Upper lobe of left lung (tissue), 6 donors: ENCODE results near the gene LAMA5. TPM values are rescaled to one million over a fixed set of nuclear protein-coding genes. Genes with fewer than 3 reads are reported as not detected.

Experiments used
- ATAC-seq, 2 donors: fragments of 200-7000 bp; cut with Tn5 transposase; one replicate each; pipeline ENCODE4 v1.9.1; 2022; ENCODE audit warnings: mild to moderate bottlenecking in 2 of 2, moderate library complexity in 2 of 2; ENCODE audit not compliant: low FRiP score in 2 of 2
- DNase-seq, 2 donors: peaks; one replicate each; pipeline ENCODE4 v3.0.0-alpha.2; 2019 to 2020
- H3K27ac ChIP-seq, 4 donors: fragments of 200-600 bp; sonication (generic); one replicate each; pipeline ENCODE4 v1.5.1; 2016 to 2019
- H3K27me3 ChIP-seq, 4 donors: fragments of 200-600 bp; sonication (generic); one replicate each; pipeline ENCODE4 v1.5.1; 2017 to 2019
- H3K36me3 ChIP-seq, 4 donors: fragments of 200-600 bp; sonication (generic); one replicate each; pipeline ENCODE4 v1.5.1; 2016 to 2019
- H3K4me1 ChIP-seq, 4 donors: fragments of 200-600 bp; sonication (generic); one replicate each; pipeline ENCODE4 v1.5.1; 2018 to 2019
- H3K4me3 ChIP-seq, 4 donors: fragments of 200-600 bp; sonication (generic); one replicate each; pipeline ENCODE4 v1.5.1; 2017 to 2019; ENCODE audit warnings: mild to moderate bottlenecking in 2 of 4, moderate library complexity in 1 of 4
- H3K9me3 ChIP-seq, 4 donors: fragments of 200-600 bp; sonication (generic); one replicate each; pipeline ENCODE4 v1.5.1; 2018 to 2019
- CTCF ChIP-seq, 6 experiments: fragments of 450-650 bp in 4 of 6; fragments of 200-600 bp in 2 of 6; sonication (generic) in 2 of 6; IDR thresholded peaks; one replicate each; pipeline ENCODE4 v1.5.1; 2016 to 2019; ENCODE audit warnings: antibody characterized with exemption in 6 of 6
- EP300 ChIP-seq, 4 donors: sonication (generic); formaldehyde crosslinking; IDR thresholded peaks; one replicate each; pipeline ENCODE4 v1.5.1; 2017; ENCODE audit warnings: antibody characterized with exemption in 4 of 4, control low read depth in 2 of 4
- POLR2A ChIP-seq, 4 donors: fragments of 450-650 bp; IDR thresholded peaks; one replicate each; pipeline ENCODE4 v1.5.1; 2016 to 2017; ENCODE audit warnings: antibody characterized with exemption in 4 of 4, mild to moderate bottlenecking in 2 of 4
- POLR2AphosphoS5 ChIP-seq, 2 donors: sonication (generic); formaldehyde crosslinking; IDR thresholded peaks; one replicate each; pipeline ENCODE4 v1.5.1; 2017; ENCODE audit warnings: antibody characterized with exemption in 2 of 2
- whole genome bisulfite sequencing, 2 donors: methylation state at CpG; one replicate each; pipeline ENCODE4 v1.1.5; 2017 to 2018; 5-methylcytosine and 5-hydroxymethylcytosine counted together
- total RNA-seq, 6 donors: library from RNA; depleted of rRNA in 4 of 6; stranded (reverse); fragments of >200 nt in 4 of 6; gene quantifications; one replicate each; pipeline versions ENCODE4 v1.1.0 to v1.2.1, GENCODE V29; 2016 to 2021
- donor health status: DM: no; HTN: no; CAD: no; lungs with moderate emphysema.
- donor health status: DM: no; HTN: yes; CAD: no; lungs with severe emphysema.

LAMA5 gene
- total RNA-seq, 6 donors from 2014 or later = 176 to 1,019 (median 307) TPM

- 30 to 60% methylated on average over 6 to 25 of the region's 28 CpGs for WGBS, 2 donors
- H3K9me3 ChIP-seq = no peaks in the 10 kb centered on the region
- DNase-seq (peak in 1 of 2 donors; percentile 77), ATAC-seq (peak in 1 of 2 donors; percentile 2)
- peaks cover 0 to 29% (median 2%) of the 10 kb centered on the region in 4 donors for H3K27me3 ChIP-seq
- peak overlapping the region; percentile 57 to 98 (median 92) for H3K27ac ChIP-seq
- H3K4me3 ChIP-seq = peak overlapping the region in 2 of 4 donors; percentile 61 to 89
- H3K36me3 ChIP-seq = no peaks in the 10 kb centered on the region
- no peak for TF ChIP-seq POLR2AphosphoS5 (IDR thresholded peaks at IDR 0.05)
- peak in 4 of 6 experiments; percentile 26 to 59 (median 40) for TF ChIP-seq CTCF (IDR thresholded peaks at IDR 0.05)
- H3K4me1 ChIP-seq = peaks cover 46 to 76% (median 65%) of the 10 kb centered on the region in 4 donors
Observed at GRCh38 chr20:62368976-62369814, 2.1 kb upstream of the LAMA5 start.

GRCh38 chr20:62368392-62368975 lies 1.4 kb upstream of the LAMA5 start:
- ATAC-seq = no peak

DNA sequence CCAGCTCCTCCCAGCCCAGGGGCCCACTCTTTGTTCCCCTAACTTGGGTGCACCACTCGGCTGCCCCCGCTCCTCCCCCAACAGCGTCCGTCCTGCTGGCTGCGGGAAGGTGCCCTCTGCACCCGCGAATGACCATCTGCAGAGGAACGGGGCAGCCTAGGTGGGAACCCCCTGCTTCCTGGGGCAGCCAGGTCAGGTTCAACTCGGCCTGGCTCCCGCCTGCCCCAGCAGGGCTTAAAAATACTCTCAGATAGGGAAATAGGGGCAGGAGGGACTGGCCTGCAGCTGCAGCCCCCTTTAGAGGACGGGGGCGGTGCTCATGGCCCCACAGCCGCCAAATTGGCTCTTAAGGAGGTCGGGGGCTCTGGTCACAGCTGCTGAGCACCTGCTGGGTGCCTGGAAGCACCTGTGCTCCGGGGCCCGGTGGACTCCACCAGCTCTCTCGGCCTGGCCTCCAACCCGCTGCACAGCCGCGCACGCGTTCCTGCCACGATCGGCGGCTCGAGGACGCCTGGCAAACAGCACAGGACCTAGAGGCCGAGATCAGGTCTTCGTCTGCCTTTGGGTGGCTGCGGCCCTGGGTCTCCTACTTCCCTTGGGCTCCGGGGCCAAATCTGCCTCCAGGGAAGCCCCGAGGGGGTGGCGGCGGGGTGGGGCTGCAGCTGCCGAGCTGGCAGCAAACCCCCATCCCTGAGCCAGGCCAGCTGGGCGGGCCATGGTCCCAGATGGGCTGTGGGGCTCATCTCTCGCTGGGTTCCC lies 700 bp upstream of the LAMA5 start:
- Histone ChIP-seq H3K9me3 (no peaks in the 10 kb centered on the region), H3K36me3 (no peaks in the 10 kb centered on the region), H3K27me3 (peaks cover 0 to 29% (median 2%) of the 10 kb centered on the region in 4 donors), H3K4me1 (peaks cover 57 to 86% (median 75%) of the 10 kb centered on the region in 4 donors), H3K27ac (peak overlapping the region; percentile 92 to 98 (median 95)), H3K4me3 (peak overlapping the region; percentile 15 to 94 (median 75))
- no peak for TF ChIP-seq POLR2AphosphoS5 (IDR thresholded peaks at IDR 0.05)
- TF ChIP-seq EP300 (IDR thresholded peaks at IDR 0.05) = no peak
- ATAC-seq (no peak), DNase-seq (peak in 1 of 2 donors; percentile 89)
- WGBS, 2 donors = 0 to 10% methylated on average over 7 to 21 of the region's 37 CpGs

More at GRCh38 chr20:62368392-62368975, 1.4 kb upstream of the LAMA5 start:
- Histone ChIP-seq H3K9me3 (no peaks in the 10 kb centered on the region), H3K36me3 (no peaks in the 10 kb centered on the region), H3K27ac (peak overlapping the region; percentile 92 to 98 (median 95)), H3K4me1 (peaks cover 50 to 79% (median 68%) of the 10 kb centered on the region in 4 donors), H3K27me3 (peaks cover 0 to 29% (median 2%) of the 10 kb centered on the region in 4 donors), H3K4me3 (peak overlapping the region in 3 of 4 donors; percentile 61 to 94 (median 89))
- TF ChIP-seq POLR2AphosphoS5 (IDR thresholded peaks at IDR 0.05) (no peak), POLR2A (IDR thresholded peaks at IDR 0.05) (no peak), CTCF (IDR thresholded peaks at IDR 0.05) (no peak), EP300 (IDR thresholded peaks at IDR 0.05) (no peak)
- peak in 1 of 2 donors; percentile 66 for DNase-seq
- 15 to 25% methylated on average over 8 to 15 of the region's 15 CpGs for WGBS, 2 donors

DNA sequence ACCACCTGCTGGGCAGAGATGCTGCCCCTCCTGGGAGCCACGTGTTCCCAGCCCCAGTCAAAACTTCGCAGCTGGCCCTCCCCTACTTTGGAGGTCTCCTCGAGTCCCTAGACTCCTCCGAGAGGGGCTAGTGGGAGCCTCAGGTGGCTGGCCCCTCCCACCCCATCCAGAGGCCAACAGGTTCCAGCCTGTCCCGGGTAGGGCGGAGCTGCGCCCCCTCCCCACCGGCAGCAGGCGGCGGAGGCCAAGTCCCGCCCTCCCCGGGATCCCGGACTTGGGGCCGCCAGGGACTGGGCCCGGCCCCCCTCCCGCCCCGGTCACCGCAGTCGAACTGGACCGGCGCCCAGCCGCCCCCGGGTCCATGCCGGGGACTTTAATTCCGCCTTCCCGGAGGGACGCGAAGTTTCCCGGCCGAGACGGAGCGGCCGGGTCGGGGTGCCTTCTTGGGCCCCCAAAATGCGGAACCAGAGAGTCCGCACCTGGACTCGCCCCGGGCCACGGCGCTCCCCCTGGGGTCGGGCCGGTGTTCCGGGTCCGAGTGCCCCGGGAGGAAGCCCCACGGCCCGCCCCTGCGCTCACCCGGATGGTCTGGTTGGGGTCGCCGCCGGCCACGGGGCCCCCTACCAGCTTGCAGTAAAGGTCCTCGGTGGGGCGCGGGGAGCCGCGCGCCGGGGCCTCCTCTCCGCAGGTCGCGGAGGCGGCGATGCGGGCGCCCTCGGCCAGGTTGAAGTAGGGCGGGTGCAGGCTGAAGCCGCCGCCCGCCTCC lies 559 bp downstream of the LAMA5 start:
- H3K27me3 ChIP-seq = peaks cover 0 to 29% (median 2%) of the 10 kb centered on the region in 4 donors
- WGBS, 2 donors = 1% methylated on average over 24 of the region's 72 CpGs; no CpG with 5 or more reads in 1 of the 2 donors
- peak; percentile 0 to 3 for ATAC-seq

More for the DNA sequence above, 559 bp downstream of the LAMA5 start:
- Histone ChIP-seq H3K27ac (peak overlapping the region; percentile 92 to 98 (median 95)), H3K9me3 (no peaks in the 10 kb centered on the region), H3K4me3 (peak overlapping the region; percentile 61 to 94 (median 90)), H3K4me1 (peaks cover 68 to 98% (median 88%) of the 10 kb centered on the region in 4 donors), H3K36me3 (peaks cover 0 to 9% (median 0%) of the 10 kb centered on the region in 4 donors)
- no peak for TF ChIP-seq CTCF (IDR thresholded peaks at IDR 0.05)
- TF ChIP-seq EP300 (IDR thresholded peaks at IDR 0.05) = no peak
- no peak for TF ChIP-seq POLR2AphosphoS5 (IDR thresholded peaks at IDR 0.05)
- TF ChIP-seq POLR2A (IDR thresholded peaks at IDR 0.05) = no peak
- DNase-seq = peak; percentile 85 to 89
